ENCODE results near the gene KCNQ1. TPM values are rescaled to one million over a fixed set of nuclear protein-coding genes. Genes with fewer than 3 reads are reported as not detected.

Gene KCNQ1
- total RNA-seq, 1 experiment from 2014 or later: 2.3 TPM

- Mint-ChIP-seq H3K36me3 (ENCODE audit: insufficient read depth in 1 of 3, low read depth in 3 of 3) (peaks cover 4 to 39% (median 25%) of the 10 kb centered on the region in 3 experiments; a peak in 6 of 7 replicates), H3K9me3 (no peaks in the 10 kb centered on the region), H3K4me1 (peaks cover 3 to 8% of the 10 kb centered on the region in 2 experiments), H3K4me3 (peak overlapping the region; percentile 81 to 88), H3K27ac (peak overlapping the region; percentile 79 to 91 (median 84); a peak in 4 of 7 replicates), H3K27me3 (ENCODE audit: low read depth) (no peaks in the 10 kb centered on the region)
- peak overlapping the region; percentile 79 for H3K14ac ChIP-seq (ENCODE audit: insufficient read depth, low read length)
- no peak overlapping the region for H2BK120ac ChIP-seq (ENCODE audit: low read depth, low read length, poor library complexity, severe bottlenecking)
- WGBS (ENCODE audit: extremely low coverage, insufficient read length, low lambda C conversion rate): no CpG with 5 or more reads among the region's 23 CpGs
- H2BK12ac ChIP-seq (ENCODE audit: insufficient read length, low read depth, low read length): no peak overlapping the region
- DNase-seq: peak; percentile 70
- no peaks in the 10 kb centered on the region for H3K79me1 ChIP-seq (ENCODE audit: insufficient read depth, low read depth, low read length, poor library complexity, severe bottlenecking)
- no peaks in the 10 kb centered on the region for H3K9me3 ChIP-seq (ENCODE audit: control insufficient read depth, low read depth, low read length)
- H3K27me3 ChIP-seq (ENCODE audit: insufficient read depth, low read length): no peaks in the 10 kb centered on the region
- H4K91ac ChIP-seq (ENCODE audit: insufficient read length, low read depth, low read length): no peak overlapping the region
- no peak overlapping the region for H4K8ac ChIP-seq (replicated peaks; ENCODE audit: insufficient read length, low read depth, low read length)
- TF ChIP-seq CTCF (conservative IDR thresholded peaks at IDR 0.05): no peak
- H3K56ac ChIP-seq (ENCODE audit: insufficient read length, low read depth, low read length): no peak overlapping the region
- no peak overlapping the region for H3K27ac ChIP-seq (ENCODE audit: insufficient read length, low read depth, low read length)
- H3K9ac ChIP-seq (ENCODE audit: extremely low read depth, insufficient read length, low read length): peak overlapping the region; percentile 61
- no peaks in the 10 kb centered on the region for H3K79me2 ChIP-seq (ENCODE audit: insufficient read depth, low read length)
- no peak overlapping the region for H3K23ac ChIP-seq (ENCODE audit: insufficient read length, low read depth, low read length)
- no peak overlapping the region for H2AK5ac ChIP-seq (ENCODE audit: insufficient read length, low read length)
- H2BK20ac ChIP-seq (ENCODE audit: low read depth, low read length, poor library complexity, severe bottlenecking): no peak overlapping the region
- H3K18ac ChIP-seq (ENCODE audit: insufficient read length, low read depth, low read length): peak overlapping the region; percentile 38
- H2BK15ac ChIP-seq (ENCODE audit: low read depth, low read length): no peak overlapping the region
- 0 out of 2 replicates have a peak overlapping the region, but pooled peaks have one; percentile 52 for H3K4ac ChIP-seq (ENCODE audit: low read depth, low read length)
- no peak overlapping the region for H2AFZ ChIP-seq (ENCODE audit: low read length)
- H3K23me2 ChIP-seq (ENCODE audit: insufficient read length, low read depth, low read length, poor library complexity, severe bottlenecking): peaks cover 13% of the 10 kb centered on the region
- H4K20me1 ChIP-seq (ENCODE audit: control insufficient read depth, insufficient read depth, insufficient read length): no peaks in the 10 kb centered on the region
- H4K5ac ChIP-seq (ENCODE audit: insufficient read length, low read depth, low read length): no peak overlapping the region
- H3K4me2 ChIP-seq (ENCODE audit: insufficient read depth, insufficient read length, low read length): peak overlapping the region; percentile 73
- no peak overlapping the region for H2BK5ac ChIP-seq (ENCODE audit: insufficient read length, low read length)
- no peaks in the 10 kb centered on the region for H3K4me1 ChIP-seq (ENCODE audit: insufficient read depth, low read length)
- no peak overlapping the region for H3T11ph ChIP-seq (ENCODE audit: low read length)
Measured at GRCh38 chr11:2399488-2400068, 45.2 kb upstream of the KCNQ1 start.

Data from H9 (cell line).